PC-9 (cell line): ENCODE measurements around the gene UBAC1.
"Not testable (repeated sequence)": the region's sequence is repeated elsewhere in the genome, so short reads cannot be mapped to it uniquely, and the experiment has no call there.

ENCODE experiments used
- EZH2 ChIP-seq: fragments of 200-600 bp; sonication (generic); IDR thresholded peaks from 2 replicates; pipeline ENCODE4 v1.8.0; 2017; ENCODE audit warnings: antibody characterized with exemption, low read depth
- TF ChIP-seq, protein P1 (sequence below): fragments of 200-600 bp; sonication (generic); conservative IDR thresholded peaks from 2 replicates; pipeline ENCODE4 v1.6.1; 2017; ENCODE audit warnings: mixed run types, antibody characterized with exemption, mild to moderate bottlenecking, moderate library complexity

DNA sequence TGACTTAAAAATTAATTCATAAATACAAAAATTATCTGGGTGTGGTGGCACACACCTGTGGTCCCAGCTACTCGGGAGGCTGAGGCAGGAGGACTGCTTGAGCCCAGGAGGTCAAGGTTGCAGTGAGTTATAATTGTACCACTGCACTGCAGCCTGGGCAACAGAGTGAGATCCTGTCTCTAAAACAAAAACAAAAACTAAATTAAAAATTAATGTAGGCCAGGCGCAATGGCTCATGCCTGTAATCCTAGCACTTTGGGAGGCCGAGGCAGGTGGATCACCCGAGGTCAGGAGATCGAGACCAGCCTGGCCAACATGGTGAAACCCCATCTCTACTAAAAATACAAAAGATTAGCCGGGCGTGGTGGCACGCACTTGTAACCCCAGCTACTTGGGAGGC is 9.9 kb downstream of the UBAC1 start:
- TF ChIP-seq, protein P1, sequence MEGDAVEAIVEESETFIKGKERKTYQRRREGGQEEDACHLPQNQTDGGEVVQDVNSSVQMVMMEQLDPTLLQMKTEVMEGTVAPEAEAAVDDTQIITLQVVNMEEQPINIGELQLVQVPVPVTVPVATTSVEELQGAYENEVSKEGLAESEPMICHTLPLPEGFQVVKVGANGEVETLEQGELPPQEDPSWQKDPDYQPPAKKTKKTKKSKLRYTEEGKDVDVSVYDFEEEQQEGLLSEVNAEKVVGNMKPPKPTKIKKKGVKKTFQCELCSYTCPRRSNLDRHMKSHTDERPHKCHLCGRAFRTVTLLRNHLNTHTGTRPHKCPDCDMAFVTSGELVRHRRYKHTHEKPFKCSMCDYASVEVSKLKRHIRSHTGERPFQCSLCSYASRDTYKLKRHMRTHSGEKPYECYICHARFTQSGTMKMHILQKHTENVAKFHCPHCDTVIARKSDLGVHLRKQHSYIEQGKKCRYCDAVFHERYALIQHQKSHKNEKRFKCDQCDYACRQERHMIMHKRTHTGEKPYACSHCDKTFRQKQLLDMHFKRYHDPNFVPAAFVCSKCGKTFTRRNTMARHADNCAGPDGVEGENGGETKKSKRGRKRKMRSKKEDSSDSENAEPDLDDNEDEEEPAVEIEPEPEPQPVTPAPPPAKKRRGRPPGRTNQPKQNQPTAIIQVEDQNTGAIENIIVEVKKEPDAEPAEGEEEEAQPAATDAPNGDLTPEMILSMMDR = not testable (repeated sequence)
- not testable (repeated sequence) for TF ChIP-seq EZH2
